MM.1S (cell line): ENCODE measurements around the gene DQX1.

Experiments
- DNase-seq: peaks from one replicate; pipeline ENCODE4 v3.0.0-alpha.2; 2015
- H2AFZ ChIP-seq: fragments of 300-600 bp; sonication (generic); 2 replicates; pipeline ENCODE4 v1.6.0; 2016; ENCODE audit warnings: antibody characterized with exemption, low read length
- H3F3A ChIP-seq: fragments of 300-600 bp; sonication (generic); 2 replicates; pipeline ENCODE4 v1.6.1; 2016; ENCODE audit warnings: mild to moderate bottlenecking, antibody characterized with exemption, low read length, moderate library complexity, mixed read lengths; ENCODE audit not compliant: insufficient read depth
- H3K27ac ChIP-seq: fragments of 300-600 bp; sonication (generic); 2 replicates; pipeline ENCODE4 v1.5.1; 2016; ENCODE audit warnings: mild to moderate bottlenecking, low read length
- H3K27me3 ChIP-seq: fragments of 300-600 bp; sonication (generic); replicated peaks from 2 replicates; pipeline ENCODE4 v1.6.0; 2016; ENCODE audit warnings: low read length; ENCODE audit not compliant: insufficient read depth
- H3K36me3 ChIP-seq: fragments of 300-600 bp; sonication (generic); replicated peaks from 2 replicates; pipeline ENCODE4 v1.6.1; 2016; ENCODE audit warnings: mild to moderate bottlenecking, low read length, mixed read lengths; ENCODE audit not compliant: insufficient read depth
- H3K4me1 ChIP-seq: fragments of 300-600 bp; sonication (generic); 2 replicates; pipeline ENCODE4 v1.6.1; 2016; ENCODE audit warnings: low read length, mixed read lengths
- H3K4me2 ChIP-seq: fragments of 300-600 bp; sonication (generic); 2 replicates; pipeline ENCODE4 v1.6.0; 2016; ENCODE audit warnings: low read depth, low read length
- H3K4me3 ChIP-seq: fragments of 300-600 bp; sonication (generic); 2 replicates; pipeline ENCODE4 v1.5.1; 2016; ENCODE audit warnings: low read length, mixed read lengths
- H3K79me2 ChIP-seq: fragments of 300-600 bp; sonication (generic); 2 replicates; pipeline ENCODE4 v1.6.1; 2016; ENCODE audit warnings: mixed run types, low read length, mixed read lengths
- H3K9ac ChIP-seq: fragments of 300-600 bp; sonication (generic); 2 replicates; pipeline ENCODE4 v1.6.1; 2016; ENCODE audit warnings: low read length, mixed read lengths
- H3K9me2 ChIP-seq: fragments of 300-600 bp; sonication (generic); replicated peaks from 2 replicates; pipeline ENCODE4 v1.6.1; 2016; ENCODE audit warnings: mild to moderate bottlenecking, low read length, mixed read lengths; ENCODE audit not compliant: insufficient read depth
- H3K9me3 ChIP-seq: fragments of 300-600 bp; sonication (generic); replicated peaks from 2 replicates; pipeline ENCODE4 v1.6.1; 2016; ENCODE audit warnings: mild to moderate bottlenecking, low read length, mixed read lengths; ENCODE audit not compliant: insufficient read depth
- H4K20me1 ChIP-seq: fragments of 300-600 bp; sonication (generic); 2 replicates; pipeline ENCODE4 v1.6.1; 2016; ENCODE audit warnings: mild to moderate bottlenecking, low read length, moderate library complexity, mixed read lengths; ENCODE audit not compliant: insufficient read depth
- EZH2 ChIP-seq: fragments of 300-600 bp; sonication (generic); optimal IDR thresholded peaks from 2 replicates; pipeline ENCODE3; 2017; ENCODE audit warnings: low read depth, mild to moderate bottlenecking, antibody characterized with exemption, low read length, mixed read lengths
- EZH2phosphoT487 ChIP-seq: fragments of 300-600 bp; sonication (generic); IDR thresholded peaks from 2 replicates; pipeline ENCODE4 v1.6.1; 2018; ENCODE audit warnings: antibody characterized with exemption, low read length
- TF ChIP-seq, protein P1 (sequence below): fragments of 300-600 bp; sonication (generic); IDR thresholded peaks from 2 replicates; pipeline ENCODE4 v1.5.1; 2016; ENCODE audit warnings: antibody characterized with exemption, low read length, mixed read lengths

DQX1 gene

DNA sequence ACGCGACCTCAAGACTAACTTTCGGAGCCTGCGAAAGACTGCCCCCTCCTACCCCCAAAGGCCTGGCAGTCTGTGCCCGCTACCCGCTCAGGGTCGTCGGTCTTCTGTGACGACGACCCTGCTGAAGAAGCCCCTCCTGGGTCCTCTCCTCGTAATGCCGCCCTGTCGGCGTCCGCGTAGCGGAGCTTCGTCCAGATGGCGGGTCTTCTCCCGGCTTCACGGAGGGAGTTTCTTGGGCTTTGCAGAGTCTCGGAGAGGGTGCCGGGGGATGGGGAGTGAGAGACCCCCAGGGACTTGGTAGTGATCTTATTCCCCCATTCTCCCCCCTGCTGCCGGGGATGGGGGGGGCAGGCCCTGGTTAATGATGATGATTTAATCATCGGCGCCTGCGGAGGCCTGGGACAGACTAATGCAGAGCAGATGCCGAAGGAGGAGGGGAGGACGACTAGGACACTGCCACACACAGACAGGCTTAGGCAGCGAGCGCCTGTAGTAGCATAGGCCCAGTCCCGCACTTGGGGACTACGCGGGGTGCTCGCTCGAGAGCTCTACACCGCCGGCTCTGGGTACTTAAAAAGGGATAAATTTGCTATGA lies 18.0 kb downstream of the DQX1 start:
- Histone ChIP-seq H3K36me3 (no peaks in the 10 kb centered on the region), H3K4me2 (peak overlapping the region; percentile 97), H3K4me3 (peak overlapping the region; percentile 89), H3K9me2 (no peaks in the 10 kb centered on the region), H3K9me3 (no peaks in the 10 kb centered on the region), H3K9ac (peak overlapping the region; percentile 96; the same call in 1 of the 2 replicates), H2AFZ (peak overlapping the region; percentile 98), H3K4me1 (peaks cover 14% of the 10 kb centered on the region), H3F3A (0 out of 2 replicates have a peak, but pooled peaks cover 11% of the 10 kb centered on the region), H3K79me2 (peaks cover 13% of the 10 kb centered on the region), H3K27me3 (peaks cover 25% of the 10 kb centered on the region), H4K20me1 (no peaks in the 10 kb centered on the region), H3K27ac (no peak overlapping the region)
- DNase-seq, result peak; percentile 20
- TF ChIP-seq EZH2 (no peak), EZH2phosphoT487 (no peak)
- TF ChIP-seq, protein P1, sequence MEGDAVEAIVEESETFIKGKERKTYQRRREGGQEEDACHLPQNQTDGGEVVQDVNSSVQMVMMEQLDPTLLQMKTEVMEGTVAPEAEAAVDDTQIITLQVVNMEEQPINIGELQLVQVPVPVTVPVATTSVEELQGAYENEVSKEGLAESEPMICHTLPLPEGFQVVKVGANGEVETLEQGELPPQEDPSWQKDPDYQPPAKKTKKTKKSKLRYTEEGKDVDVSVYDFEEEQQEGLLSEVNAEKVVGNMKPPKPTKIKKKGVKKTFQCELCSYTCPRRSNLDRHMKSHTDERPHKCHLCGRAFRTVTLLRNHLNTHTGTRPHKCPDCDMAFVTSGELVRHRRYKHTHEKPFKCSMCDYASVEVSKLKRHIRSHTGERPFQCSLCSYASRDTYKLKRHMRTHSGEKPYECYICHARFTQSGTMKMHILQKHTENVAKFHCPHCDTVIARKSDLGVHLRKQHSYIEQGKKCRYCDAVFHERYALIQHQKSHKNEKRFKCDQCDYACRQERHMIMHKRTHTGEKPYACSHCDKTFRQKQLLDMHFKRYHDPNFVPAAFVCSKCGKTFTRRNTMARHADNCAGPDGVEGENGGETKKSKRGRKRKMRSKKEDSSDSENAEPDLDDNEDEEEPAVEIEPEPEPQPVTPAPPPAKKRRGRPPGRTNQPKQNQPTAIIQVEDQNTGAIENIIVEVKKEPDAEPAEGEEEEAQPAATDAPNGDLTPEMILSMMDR, result no peak

DNA sequence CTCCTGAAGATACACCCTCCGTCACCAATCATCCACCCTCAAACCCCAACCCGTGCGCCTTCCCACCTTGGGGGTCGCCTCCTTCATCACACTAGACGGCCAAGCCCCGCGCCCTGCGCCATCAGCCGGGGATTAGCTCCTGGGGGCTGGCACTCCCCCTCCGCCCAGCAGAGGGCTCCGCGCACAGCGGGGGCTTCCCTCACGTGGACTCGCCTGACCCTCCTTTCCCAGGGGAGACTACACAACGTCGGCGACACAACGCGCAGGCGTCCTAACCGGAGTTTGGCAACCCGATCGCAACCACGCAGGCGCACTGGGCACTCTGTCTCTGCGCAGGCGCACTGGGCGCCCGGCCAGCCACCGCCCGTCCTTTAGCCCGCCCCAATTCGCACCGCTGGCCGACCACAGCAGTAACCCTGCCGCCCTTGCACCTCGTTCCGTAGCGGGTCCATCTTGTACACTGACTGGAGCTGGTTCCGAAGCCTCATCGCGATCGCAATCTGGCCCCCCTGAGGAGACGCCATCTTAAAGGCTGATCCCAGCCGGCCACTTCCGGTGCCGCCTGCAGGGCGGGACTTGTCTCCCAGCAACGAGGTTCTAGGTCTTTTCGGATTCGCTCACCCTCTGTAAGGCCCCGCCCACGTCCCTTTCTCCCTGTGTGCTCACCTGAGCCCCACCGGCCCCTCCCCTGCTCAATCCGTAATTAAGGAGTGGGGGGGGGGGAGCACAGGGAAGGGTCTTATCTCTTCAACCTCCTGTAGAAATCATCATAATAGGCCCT lies 18.7 kb downstream of the DQX1 start, which contains the start of gene PCGF1:
PCGF1 (minus strand) TSS at position 551 of the 781 bp plus-strand sequence; CDS start at position 524, 27 bp downstream.
- H3K4me1 ChIP-seq, result peaks cover 14% of the 10 kb centered on the region
- peak; percentile 98 for DNase-seq
- H3K9me2 ChIP-seq, result no peaks in the 10 kb centered on the region
- H3K27ac ChIP-seq, result peak within 1 kb of the TSS; percentile 81
- no peak for TF ChIP-seq EZH2
- TF ChIP-seq, protein P1, result peak; percentile 43
- peak within 1 kb of the TSS; percentile 89 for H3K4me3 ChIP-seq
- H3F3A ChIP-seq, result 0 out of 2 replicates have a peak, but pooled peaks cover 11% of the 10 kb centered on the region
- peak within 1 kb of the TSS; percentile 98 for H2AFZ ChIP-seq
- H3K79me2 ChIP-seq, result peaks cover 13% of the 10 kb centered on the region
- peak within 1 kb of the TSS; percentile 97 for H3K4me2 ChIP-seq
- H3K9me3 ChIP-seq, result no peaks in the 10 kb centered on the region
- peaks cover 24% of the 10 kb centered on the region for H3K27me3 ChIP-seq
- peak within 1 kb of the TSS; percentile 96 for H3K9ac ChIP-seq
- H4K20me1 ChIP-seq, result no peaks in the 10 kb centered on the region
- no peaks in the 10 kb centered on the region for H3K36me3 ChIP-seq

DNA sequence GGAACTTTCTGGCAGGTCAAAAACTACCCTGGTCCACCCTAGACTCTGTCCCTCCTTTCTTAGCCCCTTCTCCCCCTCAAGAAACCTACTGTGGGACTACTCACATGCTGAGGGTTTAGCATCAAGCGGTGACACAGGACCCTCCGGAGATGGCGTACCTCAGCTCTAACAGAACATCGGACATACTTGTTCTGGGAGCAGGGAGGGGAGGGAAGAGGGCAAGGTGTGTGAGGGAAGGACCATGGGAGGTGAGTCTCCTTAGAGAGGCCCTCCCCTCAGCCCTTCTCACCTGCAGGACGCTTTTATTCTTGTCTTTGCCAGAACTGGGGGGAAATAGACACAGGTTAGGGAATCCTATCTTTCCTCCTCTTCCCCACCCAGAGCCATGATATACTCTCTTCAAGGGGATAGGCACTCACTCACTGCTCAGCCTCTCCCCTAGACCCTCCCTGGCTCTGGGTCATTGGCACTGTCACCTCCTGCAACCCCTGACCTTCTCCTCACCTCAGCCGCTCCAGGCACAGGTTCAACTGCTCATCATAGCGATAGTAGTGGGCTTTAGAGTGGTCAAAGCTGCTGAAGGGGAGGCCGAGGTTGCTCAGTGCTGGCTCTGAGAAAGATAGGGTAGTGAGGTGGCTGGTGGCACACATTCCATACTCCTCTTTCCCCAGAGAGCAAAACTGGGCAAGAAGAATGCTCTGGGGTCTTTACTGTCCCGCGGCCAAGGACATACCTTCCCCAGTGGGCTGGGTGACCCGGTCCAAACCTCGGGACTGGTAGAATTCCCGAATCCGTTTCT lies 20.4 kb downstream of the DQX1 start:
- no peak overlapping the region for H3K4me3 ChIP-seq
- TF ChIP-seq, protein P1, result no peak
- no peak for TF ChIP-seq EZH2phosphoT487
- no peak for TF ChIP-seq EZH2
- no peaks in the 10 kb centered on the region for H3K9me3 ChIP-seq
- H2AFZ ChIP-seq, result no peak overlapping the region
- peaks cover 14% of the 10 kb centered on the region for H3K4me1 ChIP-seq
- H3K27ac ChIP-seq, result no peak overlapping the region
- H3K79me2 ChIP-seq, result peaks cover 13% of the 10 kb centered on the region
- no peaks in the 10 kb centered on the region for H3K36me3 ChIP-seq
- H3K9me2 ChIP-seq, result no peaks in the 10 kb centered on the region
- no peak for DNase-seq
- H3K4me2 ChIP-seq, result 0 out of 2 replicates have a peak overlapping the region, but pooled peaks have one; percentile 10
- H3K9ac ChIP-seq, result no peak overlapping the region
- no peaks in the 10 kb centered on the region for H4K20me1 ChIP-seq
- H3F3A ChIP-seq, result 0 out of 2 replicates have a peak, but pooled peaks cover 14% of the 10 kb centered on the region
- H3K27me3 ChIP-seq, result peaks cover 14% of the 10 kb centered on the region
